Gastroesophageal sphincter (tissue), 4 donors: ENCODE measurements around the gene IER3. TPM values are rescaled to one million over a fixed set of nuclear protein-coding genes. Genes with fewer than 3 reads are reported as not detected.

Experiments used
- ATAC-seq: fragments of 150-250 bp; one replicate; pipeline ENCODE4 v1.9.1; 2016; ENCODE audit warnings: mild to moderate bottlenecking, moderate library complexity
- H3K27ac ChIP-seq, 4 donors: fragments of 200-600 bp; sonication (generic) in 3 of 4; 1 replicate in 3 of 4; 2 replicates in 1 of 4; pipeline ENCODE4 v1.5.1; 2016 to 2019
- H3K27me3 ChIP-seq: fragments of 200-600 bp; sonication (generic); one replicate; pipeline ENCODE4 v1.5.1; 2019
- H3K36me3 ChIP-seq, 2 donors: fragments of 200-600 bp; sonication (generic); one replicate each; pipeline ENCODE4 v1.5.1; 2019; ENCODE audit warnings: control low read depth in 1 of 2
- H3K4me1 ChIP-seq, 3 donors: fragments of 200-600 bp; sonication (generic); 1 replicate in 2 of 3; 2 replicates in 1 of 3; pipeline ENCODE4 v1.5.1; 2016 to 2019; ENCODE audit warnings: control low read depth in 2 of 3
- H3K4me3 ChIP-seq, 2 donors: fragments of 200-600 bp; sonication (generic); one replicate each; pipeline ENCODE4 v1.5.1; 2019; ENCODE audit warnings: mild to moderate bottlenecking in 1 of 2, moderate library complexity in 1 of 2
- H3K9me3 ChIP-seq, 3 donors: fragments of 200-600 bp; sonication (generic); one replicate each; pipeline ENCODE4 v1.5.1; 2017 to 2019; ENCODE audit warnings: control low read depth in 2 of 3
- CTCF ChIP-seq, 4 experiments: fragments of 200-600 bp in 2 of 4; fragments of 450-650 bp in 2 of 4; sonication (generic) in 1 of 4; IDR thresholded peaks; one replicate each; pipeline ENCODE4 v1.5.1; 2017 to 2019; ENCODE audit warnings: antibody characterized with exemption in 4 of 4, mild to moderate bottlenecking in 2 of 4, moderate library complexity in 2 of 4
- EP300 ChIP-seq: sonication (generic); formaldehyde crosslinking; IDR thresholded peaks from one replicate; pipeline ENCODE4 v1.6.1; 2017; ENCODE audit warnings: antibody characterized with exemption, mild to moderate bottlenecking
- POLR2A ChIP-seq, 2 donors: fragments of 450-650 bp; IDR thresholded peaks; one replicate each; pipeline ENCODE4 v1.6.1; 2017; ENCODE audit warnings: antibody characterized with exemption in 2 of 2, mild to moderate bottlenecking in 2 of 2, moderate library complexity in 1 of 2
- POLR2AphosphoS5 ChIP-seq: sonication (generic); formaldehyde crosslinking; IDR thresholded peaks from one replicate; pipeline ENCODE4 v1.6.1; 2017; ENCODE audit warnings: antibody characterized with exemption
- WGBS, 2 donors: methylation state at CpG; one replicate each; pipeline ENCODE4 v1.1.5; 2018; ENCODE audit warnings: low coverage in 1 of 2; 5-methylcytosine and 5-hydroxymethylcytosine counted together
- small RNA-seq, 4 donors: library from RNA; depleted of rRNA; stranded (forward); fragments of <200 nt; gene quantifications; one replicate each; pipeline ENCODE3, GENCODE V24; 2016
- total RNA-seq, 4 donors: library from RNA; depleted of rRNA; stranded (reverse); fragments of >200 nt; gene quantifications; one replicate each; pipeline ENCODE4 v1.1.0, GENCODE V29; 2016

IER3 gene
- total RNA-seq, 4 donors from 2014 or later, result 5.6 to 31.9 (median 11.3) TPM

GRCh38 chr6:30696432-30696831 is 47.9 kb downstream of the IER3 start:
- Histone ChIP-seq H3K9me3 (no peaks in the 10 kb centered on the region), H3K27ac (no peak overlapping the region), H3K36me3 (peaks cover 0 to 24% of the 10 kb centered on the region in 2 donors), H3K4me3 (no peak overlapping the region), H3K4me1 (peaks cover 0 to 3% (median under 1%) of the 10 kb centered on the region in 3 donors), H3K27me3 (no peaks in the 10 kb centered on the region)
- TF ChIP-seq POLR2AphosphoS5 (no peak), POLR2A (IDR thresholded peaks at IDR 0.05) (no peak), CTCF (IDR thresholded peaks at IDR 0.05) (no peak), EP300 (no peak)
- ATAC-seq, result no peak
- 92 to 100% methylated on average over 4 to 5 of the region's 5 CpGs for WGBS, 2 donors

Small RNAs within 50 kb of the gene (small RNA-seq; reads per million reads assigned to genes)
- gene RF00019, result 0 reads per million in 4 donors
- 0 reads per million in 4 donors for gene RN7SL353P

Other genes starting within 250 kb of the IER3 start
- gene GNL1, start 188.1 kb downstream of the IER3 start, total RNA-seq, result 10 to 100 TPM; 39.2 to 48.3 (median 42.4) TPM
- gene PRR3, start 187.3 kb downstream of the IER3 start, total RNA-seq, result 10 to 100 TPM in 2 of 4 donors, 1 to 10 TPM in 2; 3.5 to 21.6 (median 7.9) TPM
- 10 to 100 TPM; 42.8 to 63.6 (median 47.4) TPM for gene ABCF1, start 173.1 kb downstream of the IER3 start, total RNA-seq
- 10 to 100 TPM; 26.7 to 50.4 (median 37.9) TPM for gene PPP1R10, start 127.3 kb downstream of the IER3 start, total RNA-seq
- gene MRPS18B, start 126.7 kb downstream of the IER3 start, total RNA-seq, result 10 to 100 TPM; 35.0 to 41.2 (median 36.7) TPM
- 1 to 10 TPM in 3 of 4 donors, under 1 TPM in 1; 0.82 to 2.6 (median 2.1) TPM for gene ATAT1, start 117.7 kb downstream of the IER3 start, total RNA-seq
- 10 to 100 TPM; 10.8 to 19.6 (median 16.6) TPM for gene C6orf136, start 97.4 kb downstream of the IER3 start, total RNA-seq
- gene DHX16, start 71.5 kb downstream of the IER3 start, total RNA-seq, result 10 to 100 TPM; 25.8 to 36.2 (median 31.4) TPM
- 10 to 100 TPM; 45.3 to 65.8 (median 56.6) TPM for gene PPP1R18, start 57.9 kb downstream of the IER3 start, total RNA-seq
- 1 to 10 TPM; 3.0 to 8.2 (median 6.0) TPM for gene NRM, start 53.6 kb downstream of the IER3 start, total RNA-seq
- 10 to 100 TPM in 3 of 4 donors, 1 to 10 TPM in 1; 9.8 to 16.7 (median 13.1) TPM for gene MDC1, start 27.3 kb downstream of the IER3 start, total RNA-seq
- 100 to 1,000 TPM; 184 to 351 (median 236) TPM for gene TUBB, start 24.2 kb downstream of the IER3 start, total RNA-seq
- gene FLOT1, start 1.9 kb downstream of the IER3 start, total RNA-seq, result 100 to 1,000 TPM; 104 to 191 (median 152) TPM
- gene DDR1, start 140.0 kb upstream of the IER3 start, total RNA-seq, result 10 to 100 TPM; 25.4 to 40.4 (median 30.9) TPM
- gene GTF2H4, start 163.7 kb upstream of the IER3 start, total RNA-seq, result 10 to 100 TPM in 3 of 4 donors, 1 to 10 TPM in 1; 9.4 to 16.4 (median 11.8) TPM
- 10 to 100 TPM in 3 of 4 donors, 1 to 10 TPM in 1; 9.7 to 16.5 (median 12.8) TPM for gene VARS2, start 169.7 kb upstream of the IER3 start, total RNA-seq
- gene SFTA2, start 187.6 kb upstream of the IER3 start, total RNA-seq, result not detected
- gene MUCL3, start 196.4 kb upstream of the IER3 start, total RNA-seq, result under 1 TPM in 1 of 4 donors, not detected in 3; 0.04 TPM
- 1 to 10 TPM in 3 of 4 donors, under 1 TPM in 1; 0.13 to 9.9 (median 1.2) TPM for gene MUC21, start 239.2 kb upstream of the IER3 start, total RNA-seq